Vagina (tissue), 2 donors: ENCODE measurements around the gene SCUBE1. TPM values are rescaled to one million over a fixed set of nuclear protein-coding genes. Genes with fewer than 3 reads are reported as not detected.

Source experiments
- DNase-seq, 2 donors: peaks; one replicate each; pipeline ENCODE4 v3.0.0-alpha.2; 2017; ENCODE audit errors: extremely low spot score in 2 of 2
- H3K27ac ChIP-seq: fragments of 200-600 bp; sonication (generic); one replicate; pipeline ENCODE4 v1.5.1; 2019
- H3K27me3 ChIP-seq: fragments of 200-600 bp; sonication (generic); one replicate; pipeline ENCODE4 v1.5.1; 2019
- H3K36me3 ChIP-seq, 2 donors: fragments of 200-600 bp; sonication (generic); one replicate each; pipeline ENCODE4 v1.5.1; 2017 to 2019
- H3K4me1 ChIP-seq: fragments of 200-600 bp; sonication (generic); one replicate; pipeline ENCODE4 v1.5.1; 2019
- H3K4me3 ChIP-seq, 2 donors: fragments of 200-600 bp; sonication (generic); 1 replicate in 1 of 2; 2 replicates in 1 of 2; pipeline ENCODE4 v1.5.1; 2016 to 2019
- H3K9me3 ChIP-seq: fragments of 200-600 bp; sonication (generic); one replicate; pipeline ENCODE4 v1.5.1; 2019
- CTCF ChIP-seq, 3 experiments: fragments of 450-650 bp in 2 of 3; fragments of 200-600 bp in 1 of 3; sonication (generic) in 1 of 3; IDR thresholded peaks; one replicate each; pipeline ENCODE4 v1.5.1; 2017 to 2019; ENCODE audit warnings: antibody characterized with exemption in 3 of 3, mild to moderate bottlenecking in 2 of 3, moderate library complexity in 2 of 3
- POLR2A ChIP-seq, 2 donors: fragments of 450-650 bp; IDR thresholded peaks; one replicate each; pipeline ENCODE4 v1.6.1; 2017; ENCODE audit warnings: antibody characterized with exemption in 2 of 2, mild to moderate bottlenecking in 2 of 2, moderate library complexity in 2 of 2
- POLR2AphosphoS5 ChIP-seq, 2 donors: sonication (generic); formaldehyde crosslinking; IDR thresholded peaks; one replicate each; pipeline ENCODE4 v1.9.0; 2017; ENCODE audit warnings: antibody characterized with exemption in 2 of 2, mild to moderate bottlenecking in 2 of 2, low read depth in 1 of 2; ENCODE audit not compliant: insufficient read depth in 1 of 2
- intact Hi-C: fragments of 100-400 bp; cut with DNase I; formaldehyde crosslinking; loops from one replicate; pipeline ENCODE4 v1.15.1; 2023
- total RNA-seq: library from RNA; depleted of rRNA; stranded (reverse); fragments of >200 nt; gene quantifications from one replicate; pipeline ENCODE4 v1.2.3, GENCODE V29; 2016

SCUBE1 gene
- total RNA-seq, 1 donor from 2014 or later, result 6.9 TPM

- H3K27me3 ChIP-seq, result no peaks in the 10 kb centered on the region
- no peak overlapping the region for H3K27ac ChIP-seq
- TF ChIP-seq POLR2AphosphoS5 (IDR thresholded peaks at IDR 0.05; ENCODE audit: insufficient read depth in 1 of 2, low read depth in 1 of 2), result no peak
- TF ChIP-seq POLR2A (IDR thresholded peaks at IDR 0.05), result no peak
- TF ChIP-seq CTCF (IDR thresholded peaks at IDR 0.05), result no peak
- intact Hi-C loops, result no loop called here
- H3K9me3 ChIP-seq, result no peaks in the 10 kb centered on the region
- no peak for DNase-seq
- peaks cover 12% of the 10 kb centered on the region for H3K4me1 ChIP-seq
- no peak overlapping the region for H3K4me3 ChIP-seq
- peaks cover 0 to 16% of the 10 kb centered on the region in 2 donors for H3K36me3 ChIP-seq
Measured at GRCh38 chr22:43180670-43181069, 162.5 kb downstream of the SCUBE1 start.

GRCh38 chr22:43179911-43180195, 163.3 kb downstream of the SCUBE1 start:
- Histone ChIP-seq H3K9me3 (no peaks in the 10 kb centered on the region), H3K36me3 (peaks cover 0 to 16% of the 10 kb centered on the region in 2 donors), H3K27ac (no peak overlapping the region), H3K27me3 (no peaks in the 10 kb centered on the region), H3K4me1 (peaks cover 6% of the 10 kb centered on the region), H3K4me3 (no peak overlapping the region)
- no peak for TF ChIP-seq POLR2AphosphoS5 (IDR thresholded peaks at IDR 0.05; ENCODE audit: insufficient read depth in 1 of 2, low read depth in 1 of 2)
- no peak for TF ChIP-seq CTCF (IDR thresholded peaks at IDR 0.05)
- no peak for TF ChIP-seq POLR2A (IDR thresholded peaks at IDR 0.05)
- no peak for DNase-seq
- intact Hi-C loops, result no loop called here

DNA sequence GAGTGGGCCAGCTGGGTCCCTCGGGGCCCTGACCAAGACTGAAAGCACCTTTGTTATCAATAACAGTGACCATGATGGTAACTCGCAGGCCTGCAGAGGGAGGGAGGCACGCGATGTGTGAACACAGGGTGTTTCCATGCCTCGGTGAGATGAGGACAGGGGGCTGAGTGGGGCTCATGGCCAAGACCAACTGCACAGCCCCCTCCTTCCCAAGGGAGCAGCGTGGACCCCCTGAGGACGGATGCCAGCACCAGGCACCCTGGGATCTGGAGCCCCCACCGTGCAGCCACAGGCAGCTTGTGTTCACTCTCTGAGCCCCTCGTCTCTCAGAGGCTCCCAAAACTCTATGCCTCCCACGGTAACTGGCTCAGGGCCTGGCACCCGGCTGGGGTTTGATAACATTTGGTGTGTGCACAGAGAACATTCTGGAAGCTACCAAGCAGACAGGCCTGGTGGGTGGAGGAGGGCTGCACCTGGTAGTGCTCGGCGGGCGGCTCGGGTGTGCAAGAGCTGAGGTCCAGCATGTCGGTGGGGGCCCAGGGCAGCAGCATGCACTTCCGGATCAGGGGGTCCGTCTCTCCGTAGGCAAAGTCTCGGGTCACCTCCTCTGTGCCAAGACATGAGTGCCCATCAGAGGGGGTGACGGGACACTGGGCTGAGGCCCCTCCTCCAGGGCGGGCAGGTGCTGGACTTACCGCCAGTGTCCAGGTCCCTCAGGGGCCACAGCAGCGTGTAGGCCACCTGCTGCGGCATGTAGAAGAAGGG, 163.8 kb downstream of the SCUBE1 start:
- Histone ChIP-seq H3K27ac (no peak overlapping the region), H3K4me3 (no peak overlapping the region), H3K27me3 (no peaks in the 10 kb centered on the region), H3K4me1 (peaks cover 6% of the 10 kb centered on the region), H3K9me3 (no peaks in the 10 kb centered on the region), H3K36me3 (peaks cover 0 to 20% of the 10 kb centered on the region in 2 donors)
- TF ChIP-seq POLR2A (IDR thresholded peaks at IDR 0.05) (no peak), CTCF (IDR thresholded peaks at IDR 0.05) (no peak), POLR2AphosphoS5 (IDR thresholded peaks at IDR 0.05; ENCODE audit: insufficient read depth in 1 of 2, low read depth in 1 of 2) (no peak)
- no peak for DNase-seq
- intact Hi-C loops, result no loop called here

GRCh38 chr22:43177479-43177878, 165.7 kb downstream of the SCUBE1 start:
- Histone ChIP-seq H3K36me3 (peaks cover 0 to 38% of the 10 kb centered on the region in 2 donors), H3K27me3 (no peaks in the 10 kb centered on the region), H3K4me3 (no peak overlapping the region), H3K27ac (no peak overlapping the region), H3K4me1 (no peaks in the 10 kb centered on the region), H3K9me3 (no peaks in the 10 kb centered on the region)
- intact Hi-C loops, result no loop called here
- no peak for TF ChIP-seq POLR2AphosphoS5 (IDR thresholded peaks at IDR 0.05; ENCODE audit: insufficient read depth in 1 of 2, low read depth in 1 of 2)
- TF ChIP-seq CTCF (IDR thresholded peaks at IDR 0.05), result no peak
- TF ChIP-seq POLR2A (IDR thresholded peaks at IDR 0.05), result no peak
- DNase-seq, result no peak

DNA sequence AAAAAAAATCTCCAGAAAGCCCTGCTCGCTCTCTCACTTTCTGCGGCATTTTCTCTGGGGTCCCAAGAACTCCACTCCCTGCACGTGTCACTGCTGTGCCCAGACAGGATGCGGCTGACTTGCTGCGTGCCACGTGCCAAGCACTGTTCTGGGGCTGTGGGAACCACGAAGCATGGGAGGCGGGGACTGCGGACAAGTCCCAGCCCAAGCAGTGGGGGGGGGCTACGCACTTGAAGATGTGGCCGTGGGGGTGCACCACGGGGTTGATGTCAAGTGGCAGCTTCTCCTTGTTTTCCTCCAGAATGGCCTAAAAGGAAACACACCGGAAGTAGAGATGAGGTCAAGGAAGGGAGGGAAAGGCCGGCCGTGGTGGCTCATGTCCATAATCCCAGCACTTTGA, 167.1 kb downstream of the SCUBE1 start:
- Histone ChIP-seq H3K27me3 (no peaks in the 10 kb centered on the region), H3K27ac (no peak overlapping the region), H3K9me3 (no peaks in the 10 kb centered on the region), H3K4me1 (no peaks in the 10 kb centered on the region), H3K36me3 (peaks cover 0 to 50% of the 10 kb centered on the region in 2 donors), H3K4me3 (no peak overlapping the region)
- intact Hi-C loops, result no loop called here
- no peak for TF ChIP-seq POLR2A (IDR thresholded peaks at IDR 0.05)
- no peak for TF ChIP-seq CTCF (IDR thresholded peaks at IDR 0.05)
- TF ChIP-seq POLR2AphosphoS5 (IDR thresholded peaks at IDR 0.05; ENCODE audit: insufficient read depth in 1 of 2, low read depth in 1 of 2), result no peak
- DNase-seq, result no peak
